HL-60 (cell line): ENCODE results near the gene LINGO3.

Experiments
- DNase-seq, 2 experiments: peaks; one replicate each; pipeline ENCODE4 v3.0.0-alpha.2; 2010 to 2020; ENCODE audit warnings: low read depth in 1 of 2, low spot score in 1 of 2
- H3K27ac ChIP-seq: fragments of 250-450 bp; sonication (Bioruptor Pico); replicated peaks from 2 replicates; pipeline ENCODE4 v1.5.1; 2020; ENCODE audit warnings: mild to moderate bottlenecking, moderate library complexity
- H3K27me3 ChIP-seq: fragments of 250-450 bp; sonication (Bioruptor Pico); 2 replicates; pipeline ENCODE4 v1.5.1; 2021; ENCODE audit warnings: mild to moderate bottlenecking, moderate library complexity; ENCODE audit not compliant: insufficient read depth, poor library complexity, severe bottlenecking
- H3K4me3 ChIP-seq: replicated peaks from 2 replicates; pipeline ENCODE4 v1.5.1; 2011; ENCODE audit warnings: mild to moderate bottlenecking, control low read depth, low read length; ENCODE audit not compliant: insufficient read depth
- GABPA ChIP-seq: IDR thresholded peaks from 2 replicates; pipeline ENCODE4 v1.6.1; 2012; ENCODE audit warnings: low read depth
- POLR2AphosphoS5 ChIP-seq: IDR thresholded peaks from 2 replicates; pipeline ENCODE4 v1.6.1; 2012; ENCODE audit warnings: low read depth
- REST ChIP-seq: IDR thresholded peaks from 2 replicates; pipeline ENCODE4 v1.6.1; 2012; ENCODE audit warnings: low read depth; ENCODE audit not compliant: insufficient replicate concordance
- SPI1 ChIP-seq: IDR thresholded peaks from 2 replicates; pipeline ENCODE4 v1.6.1; 2012; ENCODE audit warnings: low read depth, mild to moderate bottlenecking, borderline replicate concordance
- TF ChIP-seq, protein P1 (sequence below): IDR thresholded peaks from one replicate; pipeline ENCODE4 v1.5.1; 2011; ENCODE audit warnings: low read length, control low read depth, inconsistent platforms; ENCODE audit not compliant: insufficient read depth

LINGO3 gene

DNA sequence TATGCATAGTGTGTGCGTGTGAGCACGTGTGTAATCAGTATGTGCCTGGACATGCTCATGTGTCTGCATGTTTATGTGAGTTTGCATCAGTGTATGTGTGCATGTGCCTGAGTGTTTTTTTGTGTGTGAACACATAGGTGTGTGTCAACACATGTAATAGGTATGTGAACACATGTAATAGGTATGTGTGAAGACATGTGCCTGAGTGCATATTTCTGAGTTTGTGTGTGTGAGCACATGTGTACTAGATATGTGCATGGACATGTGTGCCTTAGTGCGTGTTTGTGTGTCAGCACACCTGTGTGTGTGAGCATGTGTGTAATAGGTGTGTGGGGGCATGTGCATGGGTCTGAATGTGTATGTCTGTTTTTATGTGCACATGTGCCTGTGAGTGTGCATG lies 27.9 kb upstream of the LINGO3 start:
- DNase-seq, result no peak
- TF ChIP-seq POLR2AphosphoS5, result no peak
- TF ChIP-seq SPI1, result no peak
- no peak for TF ChIP-seq REST
- no peak for TF ChIP-seq GABPA
- TF ChIP-seq, protein P1, sequence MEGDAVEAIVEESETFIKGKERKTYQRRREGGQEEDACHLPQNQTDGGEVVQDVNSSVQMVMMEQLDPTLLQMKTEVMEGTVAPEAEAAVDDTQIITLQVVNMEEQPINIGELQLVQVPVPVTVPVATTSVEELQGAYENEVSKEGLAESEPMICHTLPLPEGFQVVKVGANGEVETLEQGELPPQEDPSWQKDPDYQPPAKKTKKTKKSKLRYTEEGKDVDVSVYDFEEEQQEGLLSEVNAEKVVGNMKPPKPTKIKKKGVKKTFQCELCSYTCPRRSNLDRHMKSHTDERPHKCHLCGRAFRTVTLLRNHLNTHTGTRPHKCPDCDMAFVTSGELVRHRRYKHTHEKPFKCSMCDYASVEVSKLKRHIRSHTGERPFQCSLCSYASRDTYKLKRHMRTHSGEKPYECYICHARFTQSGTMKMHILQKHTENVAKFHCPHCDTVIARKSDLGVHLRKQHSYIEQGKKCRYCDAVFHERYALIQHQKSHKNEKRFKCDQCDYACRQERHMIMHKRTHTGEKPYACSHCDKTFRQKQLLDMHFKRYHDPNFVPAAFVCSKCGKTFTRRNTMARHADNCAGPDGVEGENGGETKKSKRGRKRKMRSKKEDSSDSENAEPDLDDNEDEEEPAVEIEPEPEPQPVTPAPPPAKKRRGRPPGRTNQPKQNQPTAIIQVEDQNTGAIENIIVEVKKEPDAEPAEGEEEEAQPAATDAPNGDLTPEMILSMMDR, result no peak
- Histone ChIP-seq H3K27ac (no peak overlapping the region), H3K27me3 (no peaks in the 10 kb centered on the region), H3K4me3 (no peak overlapping the region)

GRCh38 chr19:2334986-2335846 lies 27.3 kb upstream of the LINGO3 start:
- no peak for DNase-seq
- Histone ChIP-seq H3K4me3 (no peak overlapping the region), H3K27ac (no peak overlapping the region), H3K27me3 (no peaks in the 10 kb centered on the region)
- TF ChIP-seq SPI1 (no peak), POLR2AphosphoS5 (no peak), GABPA (no peak), REST (no peak)
- TF ChIP-seq, protein P1, result no peak

GRCh38 chr19:2334426-2334825 lies 26.5 kb upstream of the LINGO3 start:
- Histone ChIP-seq H3K4me3 (no peak overlapping the region), H3K27me3 (no peaks in the 10 kb centered on the region), H3K27ac (no peak overlapping the region)
- no peak for DNase-seq
- TF ChIP-seq GABPA (no peak), POLR2AphosphoS5 (no peak), SPI1 (no peak), REST (no peak)
- TF ChIP-seq, protein P1, result no peak
